ENCODE measurements around the gene PCCA.

The PCCA gene

DNA sequence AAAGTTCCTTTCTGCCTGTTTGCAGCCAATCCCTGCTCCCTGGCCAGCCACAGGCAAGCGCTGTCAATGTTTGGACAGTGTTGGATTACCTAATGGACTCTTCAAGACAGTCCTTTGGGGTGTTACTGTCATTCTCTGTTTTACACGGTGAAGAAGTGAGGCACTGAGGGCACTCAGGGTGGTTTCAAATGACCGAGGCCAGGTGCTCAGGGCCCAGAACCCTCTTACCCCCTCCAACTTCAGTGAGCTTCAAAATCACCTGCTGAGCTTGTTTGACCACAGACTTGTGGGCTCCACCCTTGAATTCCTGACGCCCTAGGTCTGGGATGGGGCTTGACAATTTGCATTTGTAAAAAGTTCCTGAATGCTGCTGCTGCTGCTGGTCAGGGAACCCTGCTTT lies 401.8 kb downstream of the PCCA start:
- TF ChIP-seq, protein P1, sequence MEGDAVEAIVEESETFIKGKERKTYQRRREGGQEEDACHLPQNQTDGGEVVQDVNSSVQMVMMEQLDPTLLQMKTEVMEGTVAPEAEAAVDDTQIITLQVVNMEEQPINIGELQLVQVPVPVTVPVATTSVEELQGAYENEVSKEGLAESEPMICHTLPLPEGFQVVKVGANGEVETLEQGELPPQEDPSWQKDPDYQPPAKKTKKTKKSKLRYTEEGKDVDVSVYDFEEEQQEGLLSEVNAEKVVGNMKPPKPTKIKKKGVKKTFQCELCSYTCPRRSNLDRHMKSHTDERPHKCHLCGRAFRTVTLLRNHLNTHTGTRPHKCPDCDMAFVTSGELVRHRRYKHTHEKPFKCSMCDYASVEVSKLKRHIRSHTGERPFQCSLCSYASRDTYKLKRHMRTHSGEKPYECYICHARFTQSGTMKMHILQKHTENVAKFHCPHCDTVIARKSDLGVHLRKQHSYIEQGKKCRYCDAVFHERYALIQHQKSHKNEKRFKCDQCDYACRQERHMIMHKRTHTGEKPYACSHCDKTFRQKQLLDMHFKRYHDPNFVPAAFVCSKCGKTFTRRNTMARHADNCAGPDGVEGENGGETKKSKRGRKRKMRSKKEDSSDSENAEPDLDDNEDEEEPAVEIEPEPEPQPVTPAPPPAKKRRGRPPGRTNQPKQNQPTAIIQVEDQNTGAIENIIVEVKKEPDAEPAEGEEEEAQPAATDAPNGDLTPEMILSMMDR (conservative IDR thresholded peaks at IDR 0.05; ENCODE audit: control insufficient read depth, insufficient read depth, low read depth, low read length), result no peak
- no peak overlapping the region for H3K4me3 ChIP-seq (ENCODE audit: control insufficient read depth, low read depth, low read length)
- no peak for DNase-seq (ENCODE audit: low read depth)

DNA sequence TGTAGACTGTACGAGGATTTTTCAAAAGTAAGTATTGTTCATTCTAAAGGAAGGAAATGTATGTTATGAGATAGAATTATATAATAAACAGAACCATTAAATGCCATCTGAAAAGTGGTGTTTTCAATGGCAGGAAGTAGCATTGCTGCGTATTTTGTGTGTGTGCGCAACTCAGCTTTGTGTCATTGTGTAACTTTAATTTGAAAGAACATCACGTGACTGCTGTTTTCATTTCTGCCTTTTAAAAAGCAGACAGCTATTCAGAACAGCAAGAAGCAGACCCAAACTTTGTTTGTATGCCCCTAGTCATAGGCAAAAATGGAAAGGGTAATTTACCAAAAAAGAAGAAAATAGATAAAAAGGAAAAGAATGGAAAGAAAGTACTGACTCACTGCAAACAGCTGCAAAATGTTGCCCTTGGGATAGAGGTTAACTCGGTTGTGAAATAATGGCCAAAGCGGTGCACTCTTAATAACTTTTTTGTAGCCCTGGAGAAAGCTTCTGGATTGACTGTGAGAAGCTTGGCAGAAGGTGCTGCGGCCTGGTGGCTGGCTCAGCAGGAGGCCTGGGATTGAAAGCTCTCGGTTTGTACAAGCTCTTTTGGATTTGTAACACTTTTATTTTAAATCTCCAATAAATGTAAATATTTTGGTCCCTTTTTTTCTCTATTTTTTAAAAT lies 402.4 kb downstream of the PCCA start:
- peak; percentile 87 for DNase-seq (ENCODE audit: low read depth)
- H3K4me3 ChIP-seq (ENCODE audit: control insufficient read depth, low read depth, low read length), result no peak overlapping the region

DNA sequence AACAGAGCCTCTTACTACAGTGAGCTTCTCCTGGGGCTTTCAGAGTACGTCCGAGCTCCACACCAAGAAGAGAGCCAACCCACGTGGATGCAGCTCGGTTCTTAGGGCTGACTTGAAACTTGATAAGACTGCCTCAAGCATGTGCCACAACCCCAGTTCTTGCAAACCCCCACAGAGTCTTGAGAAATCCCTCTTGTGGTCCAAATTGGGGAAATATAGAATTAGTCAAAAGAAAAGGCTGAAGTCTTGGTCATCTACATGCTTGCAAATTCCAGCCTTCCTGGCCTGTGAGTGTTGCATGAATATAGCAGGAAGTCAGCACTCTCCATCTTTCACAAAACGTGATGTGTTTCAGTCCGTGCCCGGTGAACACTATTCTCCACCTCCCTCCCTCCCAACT lies 404.5 kb downstream of the PCCA start:
- no peak overlapping the region for H3K4me3 ChIP-seq (ENCODE audit: control insufficient read depth, low read depth, low read length)
- peak; percentile 14 for DNase-seq (ENCODE audit: low read depth)
- TF ChIP-seq, protein P1 (conservative IDR thresholded peaks at IDR 0.05; ENCODE audit: control insufficient read depth, insufficient read depth, low read depth, low read length), result no peak

More for the DNA sequence above, 402.4 kb downstream of the PCCA start:
- TF ChIP-seq, protein P1 (conservative IDR thresholded peaks at IDR 0.05; ENCODE audit: control insufficient read depth, insufficient read depth, low read depth, low read length), result peak; percentile 46

DNA sequence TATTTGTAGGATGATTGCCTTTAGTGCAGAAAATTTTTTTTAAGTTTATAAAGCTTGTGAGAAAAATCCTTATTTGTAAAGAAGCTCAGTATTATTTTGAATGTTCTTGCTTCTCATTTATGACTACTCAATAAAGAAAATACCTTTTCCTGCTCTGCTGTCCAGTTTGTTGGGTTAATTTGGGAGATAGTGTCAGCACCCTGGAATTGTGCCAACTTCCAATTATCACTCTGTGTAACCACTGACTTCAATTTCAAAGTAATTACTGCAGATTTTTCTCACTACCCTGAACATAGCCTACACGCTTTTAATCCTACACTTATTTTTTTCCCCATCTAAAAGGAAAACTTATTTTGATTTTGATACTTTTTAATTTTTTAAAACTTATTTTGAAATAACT lies 406.6 kb downstream of the PCCA start:
- TF ChIP-seq, protein P1 (conservative IDR thresholded peaks at IDR 0.05; ENCODE audit: control insufficient read depth, insufficient read depth, low read depth, low read length), result no peak
- DNase-seq (ENCODE audit: low read depth), result no peak
- H3K4me3 ChIP-seq (ENCODE audit: control insufficient read depth, low read depth, low read length), result no peak overlapping the region

DNA sequence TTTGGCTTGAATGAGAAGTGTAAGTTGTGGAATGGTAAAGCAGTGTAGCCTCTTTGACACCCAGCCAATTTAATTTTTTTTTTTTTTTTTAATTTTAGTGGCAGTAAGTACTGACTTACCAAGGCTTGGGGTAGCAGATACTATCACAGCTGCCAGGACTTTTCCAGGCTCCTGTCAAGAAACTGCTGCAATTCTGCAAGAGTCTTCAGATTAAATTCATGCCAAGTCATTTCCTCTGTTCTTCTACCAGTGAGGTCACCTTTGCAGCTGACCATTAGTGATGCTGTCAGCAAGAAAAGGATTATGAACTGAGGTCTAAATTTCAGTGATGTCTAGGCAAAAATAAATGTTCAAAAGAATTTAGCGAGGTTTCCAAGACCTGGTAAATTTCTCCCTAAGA lies 408.5 kb downstream of the PCCA start:
- TF ChIP-seq, protein P1 (conservative IDR thresholded peaks at IDR 0.05; ENCODE audit: control insufficient read depth, insufficient read depth, low read depth, low read length), result no peak
- DNase-seq (ENCODE audit: low read depth), result peak; percentile 59
- no peak overlapping the region for H3K4me3 ChIP-seq (ENCODE audit: control insufficient read depth, low read depth, low read length)

DNA sequence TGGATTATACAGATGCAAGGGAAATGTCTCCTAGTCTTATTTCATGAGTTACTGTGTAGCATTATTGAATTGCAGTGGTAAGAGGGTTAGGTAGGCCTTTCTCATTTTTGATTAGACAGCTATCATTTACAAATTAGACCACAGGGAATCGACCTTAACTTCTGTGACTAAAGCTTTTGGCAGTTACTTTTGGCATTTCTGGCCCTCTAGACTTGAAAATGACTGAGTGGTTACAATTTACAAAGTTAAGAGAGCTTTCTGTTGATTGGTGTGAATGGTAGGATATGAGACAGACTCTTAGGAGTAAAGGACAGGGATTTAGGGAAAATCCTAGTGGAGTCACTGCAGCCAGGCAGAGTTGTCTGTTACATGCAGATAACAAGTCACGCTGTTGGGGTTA lies 413.6 kb downstream of the PCCA start:
- TF ChIP-seq, protein P1 (conservative IDR thresholded peaks at IDR 0.05; ENCODE audit: control insufficient read depth, insufficient read depth, low read depth, low read length), result no peak

More for the DNA sequence above, 413.6 kb downstream of the PCCA start:
- DNase-seq (ENCODE audit: low read depth), result peak; percentile 7
- no peak overlapping the region for H3K4me3 ChIP-seq (ENCODE audit: control insufficient read depth, low read depth, low read length)

All from fibroblast of mammary gland (primary cell).